Endothelial cell of umbilical vein (primary cell): ENCODE data around the gene PTPRQ. TPM values are rescaled to one million over a fixed set of nuclear protein-coding genes. Genes with fewer than 3 reads are reported as not detected.

Source experiments
- BruUV-seq: library from RNA; stranded (reverse); fragments of 400-500 nt; replicated peaks from 2 replicates; lab custom pipeline; 2021; lab: Mats Ljungman, UMichigan
- CTCF ChIA-PET: fragments of 300-600, 350-600 bp; sonication (Branson Sonifier 250); formaldehyde crosslinking; loops from one replicate; lab custom pipeline; 2021; ENCODE audit warnings: antibody characterized with exemption, inconsistent platforms; lab: Charles Lee
- POLR2A ChIA-PET: fragments of 300-600, 350-600 bp; sonication (Branson Sonifier 250); formaldehyde crosslinking; loops from one replicate; lab custom pipeline; 2021; ENCODE audit warnings: antibody characterized with exemption, inconsistent platforms; lab: Charles Lee
- DNase-seq: peaks from one replicate; pipeline ENCODE4 v3.0.0-alpha.2; 2011; ENCODE audit warnings: low read depth, low spot score
- FAIRE-seq: peaks from 2 replicates; lab custom pipeline; 2011; peaks lifted over from hg19 to GRCh38; lab: Jason Lieb, UNC
- H2AFZ ChIP-seq: 2 replicates; pipeline ENCODE4 v1.6.0; 2012; ENCODE audit warnings: low read depth, low read length, control low read depth, inconsistent platforms
- H3K27ac ChIP-seq: 2 replicates; pipeline ENCODE4 v1.5.1; 2011; ENCODE audit warnings: low read depth, mild to moderate bottlenecking, control low read depth, low read length, moderate library complexity; ENCODE audit not compliant: insufficient read depth
- H3K27me3 ChIP-seq, 2 experiments: 2 replicates each; pipeline versions ENCODE4 v1.6.0 to v1.6.1; 2011; ENCODE audit warnings: low read length in 2 of 2, mixed read lengths in 1 of 2; ENCODE audit not compliant: control insufficient read depth in 2 of 2, insufficient read depth in 2 of 2
- H3K36me3 ChIP-seq, 2 experiments: 2 replicates in 1 of 2; 3 replicates in 1 of 2; pipeline ENCODE4 v1.5.1; 2011; ENCODE audit warnings: low read length in 2 of 2, mild to moderate bottlenecking in 1 of 2, moderate library complexity in 1 of 2; ENCODE audit not compliant: control insufficient read depth in 2 of 2, insufficient read depth in 2 of 2; ENCODE audit errors: extremely low read depth in 1 of 2
- H3K4me1 ChIP-seq: 3 replicates; pipeline ENCODE4 v1.5.1; 2011; ENCODE audit warnings: mild to moderate bottlenecking, low read length; ENCODE audit not compliant: control insufficient read depth, insufficient read depth; ENCODE audit errors: extremely low read depth
- H3K4me2 ChIP-seq: 2 replicates; pipeline ENCODE4 v1.6.1; 2011; ENCODE audit warnings: low read length, control low read depth, mixed read lengths; ENCODE audit not compliant: insufficient read depth
- H3K4me3 ChIP-seq, 3 experiments: fragments of 200-600 bp in 1 of 3; sonication (generic), shearing (Covaris generic) in 1 of 3; replicated peaks in 1 of 3; 2 replicates each; pipeline ENCODE4 v1.5.1; 2011 to 2016; ENCODE audit warnings: control low read depth in 3 of 3, low read length in 3 of 3, mild to moderate bottlenecking in 2 of 3, inconsistent platforms in 1 of 3, low read depth in 1 of 3, moderate library complexity in 1 of 3; ENCODE audit not compliant: insufficient read depth in 1 of 3
- H3K79me2 ChIP-seq: 2 replicates; pipeline ENCODE4 v1.6.0; 2012; ENCODE audit warnings: low read length, inconsistent platforms; ENCODE audit not compliant: control insufficient read depth, insufficient read depth
- H3K9ac ChIP-seq: replicated peaks from 2 replicates; pipeline ENCODE3; 2011; ENCODE audit warnings: low read length, control low read depth; ENCODE audit not compliant: insufficient read depth; ENCODE audit errors: extremely low read depth
- H3K9me1 ChIP-seq: replicated peaks from 3 replicates; pipeline ENCODE4 v1.6.0; 2011; ENCODE audit warnings: mild to moderate bottlenecking, low read length; ENCODE audit not compliant: control insufficient read depth, insufficient read depth; ENCODE audit errors: extremely low read depth
- H3K9me3 ChIP-seq: replicated peaks from 2 replicates; pipeline ENCODE4 v1.5.1; 2012; ENCODE audit warnings: low read length, inconsistent platforms; ENCODE audit not compliant: control insufficient read depth, insufficient read depth
- H4K20me1 ChIP-seq: replicated peaks from 2 replicates; pipeline ENCODE3; 2011; ENCODE audit warnings: mild to moderate bottlenecking, low read length; ENCODE audit not compliant: control insufficient read depth, insufficient read depth; ENCODE audit errors: extremely low read depth
- CTCF ChIP-seq, 2 donors: IDR thresholded peaks; 1 replicate in 1 of 2; 2 replicates in 1 of 2; pipeline ENCODE4 v1.5.1; 2011; ENCODE audit warnings: low read length in 2 of 2, mild to moderate bottlenecking in 2 of 2, moderate library complexity in 2 of 2, control low read depth in 1 of 2, inconsistent platforms in 1 of 2, low read depth in 1 of 2; ENCODE audit not compliant: insufficient read depth in 1 of 2; ENCODE audit errors: extremely low read depth in 1 of 2
- EZH2 ChIP-seq: IDR thresholded peaks from 2 replicates; pipeline ENCODE4 v1.6.1; 2012; ENCODE audit warnings: borderline replicate concordance, low read depth, mild to moderate bottlenecking, moderate library complexity, low read length, inconsistent platforms; ENCODE audit not compliant: severe bottlenecking
- GATA2 ChIP-seq: IDR thresholded peaks from 2 replicates; pipeline ENCODE4 v1.7.0; 2011; ENCODE audit warnings: low read depth, mild to moderate bottlenecking, moderate library complexity, mixed read lengths, low read length; ENCODE audit not compliant: insufficient read length, insufficient read depth
- JUN ChIP-seq: IDR thresholded peaks from 2 replicates; pipeline ENCODE4 v1.6.1; 2011; ENCODE audit warnings: borderline replicate concordance, low read depth; ENCODE audit not compliant: insufficient read length, insufficient read depth
- MYC ChIP-seq: IDR thresholded peaks from one replicate; pipeline ENCODE4 v1.6.1; 2011; ENCODE audit warnings: mild to moderate bottlenecking, low read depth, low read length
- POLR2A ChIP-seq: IDR thresholded peaks from 2 replicates; pipeline ENCODE4 v1.6.1; 2012; ENCODE audit warnings: low read depth, mild to moderate bottlenecking, control low read depth, low read length
- POLR2AphosphoS5 ChIP-seq: IDR thresholded peaks from 2 replicates; pipeline ENCODE4 v1.6.1; 2012; ENCODE audit warnings: low read depth, mild to moderate bottlenecking, control low read depth, low read length, moderate library complexity; ENCODE audit not compliant: insufficient read depth
- dilution Hi-C: fragments of 300-500 bp; cut with MboI; formaldehyde crosslinking; loops from one replicate; pipeline ENCODE4 v1.15.0; 2019; ENCODE audit warnings: low sequenced_read_pairs; ENCODE audit not compliant: extremely low pct_ligation_motif_present
- intact Hi-C: fragments of 100-400 bp; cut with micrococcal nuclease; formaldehyde crosslinking; loops from one replicate; pipeline ENCODE4 v1.10.0; 2022
- polyA plus RNA-seq, 4 experiments: library from polyadenylated mRNA; depleted of rRNA in 3 of 4; stranded (reverse) in 3 of 4; unstranded in 1 of 4; fragments of >200 nt; gene quantifications; 2 replicates each; pipeline versions ENCODE4 v1.2.1 to v1.2.3, GENCODE V29; 2011 to 2012; ENCODE audit warnings: missing spikeins in 1 of 4
- total RNA-seq: library from RNA; stranded (reverse); gene quantifications from 2 replicates; pipeline ENCODE4 v1.2.3, GENCODE V29; 2021

Gene PTPRQ
- total and polyA plus RNA-seq, 2 donors (not counting 3 experiments of a cell fraction or from before 2014, with no cell fraction given) = not detected

GRCh38 chr12:80412343-80412953, 31.6 kb upstream of the PTPRQ start:
- FAIRE-seq = no peak
- H2AFZ ChIP-seq = no peak overlapping the region
- no peaks in the 10 kb centered on the region for H3K79me2 ChIP-seq
- H3K4me3 ChIP-seq = no peak overlapping the region
- H3K9me1 ChIP-seq = no peaks in the 10 kb centered on the region
- POLR2A ChIA-PET = no interaction called here
- no peaks in the 10 kb centered on the region for H4K20me1 ChIP-seq
- dilution Hi-C loops (no loop called here), intact Hi-C loops (loop anchor here (1.0 to 5.0 kb wide), 6 partner anchors 186 to 846 kb away; no protein-coding TSS in a partner anchor)
- CTCF ChIA-PET = interaction anchor here (0.6 to 2.2 kb wide), 9 partner anchors 11 to 845 kb away, joined by 3 to 21 read pairs (median 5); no protein-coding TSS in a partner anchor
- no peak for TF ChIP-seq JUN
- TF ChIP-seq CTCF (IDR thresholded peaks at IDR 0.05; ENCODE audit: extremely low read depth in 1 of 2, insufficient read depth in 1 of 2, low read depth in 1 of 2, low read length in 2 of 2) = peak; percentile 33 to 48
- BruUV-seq = no TSS peak
- no peak overlapping the region for H3K27ac ChIP-seq
- no peaks in the 10 kb centered on the region for H3K4me1 ChIP-seq
- H3K4me2 ChIP-seq = no peak overlapping the region
- no peaks in the 10 kb centered on the region for H3K9me3 ChIP-seq
- H3K36me3 ChIP-seq = no peaks in the 10 kb centered on the region
- peak; percentile 56 for DNase-seq
- H3K27me3 ChIP-seq = no peaks in the 10 kb centered on the region
- H3K9ac ChIP-seq = no peak overlapping the region

- POLR2A ChIA-PET = no interaction called here
- dilution Hi-C loops = no loop called here
- Histone ChIP-seq H3K36me3 (no peaks in the 10 kb centered on the region), H3K4me1 (no peaks in the 10 kb centered on the region), H3K27me3 (no peaks in the 10 kb centered on the region), H2AFZ (no peak overlapping the region), H3K9me3 (no peaks in the 10 kb centered on the region), H3K9me1 (no peaks in the 10 kb centered on the region), H3K79me2 (no peaks in the 10 kb centered on the region), H3K9ac (no peak overlapping the region), H3K4me3 (no peak overlapping the region), H3K27ac (no peak overlapping the region), H4K20me1 (no peaks in the 10 kb centered on the region), H3K4me2 (no peak overlapping the region)
- CTCF ChIA-PET = interaction anchor here (1.0 to 2.2 kb wide), 12 partner anchors 9 to 844 kb away, joined by 3 to 21 read pairs (median 5); no protein-coding TSS in a partner anchor
- DNase-seq (no peak), FAIRE-seq (no peak)
- TF ChIP-seq POLR2A (no peak), EZH2 (no peak), MYC (no peak), POLR2AphosphoS5 (no peak), JUN (no peak), GATA2 (no peak)
- intact Hi-C loops = loop anchor here (2.0 to 5.0 kb wide), 2 partner anchors 209 to 845 kb away; no protein-coding TSS in a partner anchor
- BruUV-seq = no TSS peak
Measured at GRCh38 chr12:80413462-80413861, 30.6 kb upstream of the PTPRQ start.
